Ishikawa (cell line): ENCODE data around the gene SLIT3.

ENCODE experiments used
- CREB1 ChIP-seq: IDR thresholded peaks from 2 replicates; pipeline ENCODE4 v1.6.1; 2012; ENCODE audit warnings: low read depth
- EGR1 ChIP-seq: IDR thresholded peaks from 2 replicates; pipeline ENCODE4 v1.6.1; 2012
- EP300 ChIP-seq: IDR thresholded peaks from 2 replicates; pipeline ENCODE4 v1.6.1; 2012; ENCODE audit warnings: borderline replicate concordance
- RAD21 ChIP-seq: IDR thresholded peaks from 2 replicates; pipeline ENCODE4 v1.6.1; 2012; ENCODE audit warnings: low read depth
- TAF1 ChIP-seq: IDR thresholded peaks from 2 replicates; pipeline ENCODE4 v1.6.1; 2012; ENCODE audit warnings: low read depth, mild to moderate bottlenecking
- TCF12 ChIP-seq: IDR thresholded peaks from 2 replicates; pipeline ENCODE4 v1.6.1; 2012; ENCODE audit warnings: low read depth
- TEAD4 ChIP-seq: IDR thresholded peaks from 2 replicates; pipeline ENCODE4 v1.6.1; 2012
- YY1 ChIP-seq: IDR thresholded peaks from 2 replicates; pipeline ENCODE4 v1.6.1; 2012; ENCODE audit warnings: low read depth
- TF ChIP-seq, protein P1 (sequence below): IDR thresholded peaks from 2 replicates; pipeline ENCODE4 v1.6.1; 2012; ENCODE audit warnings: low read depth, mild to moderate bottlenecking

DNA sequence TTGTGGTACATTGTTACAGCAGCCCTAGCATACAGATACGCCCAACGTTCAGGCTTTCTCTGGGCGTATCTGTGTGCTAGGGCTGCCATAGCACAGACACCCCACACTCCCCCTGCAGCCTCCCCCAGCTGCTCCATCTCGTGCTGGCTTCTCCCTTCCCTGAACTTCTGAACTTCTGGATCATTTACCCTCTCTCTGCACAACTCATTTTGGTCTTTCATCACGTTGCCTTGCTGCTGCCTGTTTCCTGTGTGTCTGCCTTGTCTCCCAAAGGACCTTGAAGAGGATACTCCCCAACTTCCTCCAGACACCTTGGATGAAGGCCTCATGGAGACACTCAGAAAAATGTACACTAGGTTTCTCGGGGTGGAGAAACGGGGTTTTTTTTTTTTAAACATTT lies 37.3 kb downstream of the SLIT3 start:
- TF ChIP-seq EP300: no peak
- no peak for TF ChIP-seq EGR1
- TF ChIP-seq, protein P1, sequence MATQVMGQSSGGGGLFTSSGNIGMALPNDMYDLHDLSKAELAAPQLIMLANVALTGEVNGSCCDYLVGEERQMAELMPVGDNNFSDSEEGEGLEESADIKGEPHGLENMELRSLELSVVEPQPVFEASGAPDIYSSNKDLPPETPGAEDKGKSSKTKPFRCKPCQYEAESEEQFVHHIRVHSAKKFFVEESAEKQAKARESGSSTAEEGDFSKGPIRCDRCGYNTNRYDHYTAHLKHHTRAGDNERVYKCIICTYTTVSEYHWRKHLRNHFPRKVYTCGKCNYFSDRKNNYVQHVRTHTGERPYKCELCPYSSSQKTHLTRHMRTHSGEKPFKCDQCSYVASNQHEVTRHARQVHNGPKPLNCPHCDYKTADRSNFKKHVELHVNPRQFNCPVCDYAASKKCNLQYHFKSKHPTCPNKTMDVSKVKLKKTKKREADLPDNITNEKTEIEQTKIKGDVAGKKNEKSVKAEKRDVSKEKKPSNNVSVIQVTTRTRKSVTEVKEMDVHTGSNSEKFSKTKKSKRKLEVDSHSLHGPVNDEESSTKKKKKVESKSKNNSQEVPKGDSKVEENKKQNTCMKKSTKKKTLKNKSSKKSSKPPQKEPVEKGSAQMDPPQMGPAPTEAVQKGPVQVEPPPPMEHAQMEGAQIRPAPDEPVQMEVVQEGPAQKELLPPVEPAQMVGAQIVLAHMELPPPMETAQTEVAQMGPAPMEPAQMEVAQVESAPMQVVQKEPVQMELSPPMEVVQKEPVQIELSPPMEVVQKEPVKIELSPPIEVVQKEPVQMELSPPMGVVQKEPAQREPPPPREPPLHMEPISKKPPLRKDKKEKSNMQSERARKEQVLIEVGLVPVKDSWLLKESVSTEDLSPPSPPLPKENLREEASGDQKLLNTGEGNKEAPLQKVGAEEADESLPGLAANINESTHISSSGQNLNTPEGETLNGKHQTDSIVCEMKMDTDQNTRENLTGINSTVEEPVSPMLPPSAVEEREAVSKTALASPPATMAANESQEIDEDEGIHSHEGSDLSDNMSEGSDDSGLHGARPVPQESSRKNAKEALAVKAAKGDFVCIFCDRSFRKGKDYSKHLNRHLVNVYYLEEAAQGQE: no peak
- TF ChIP-seq TEAD4: no peak
- no peak for TF ChIP-seq TAF1
- TF ChIP-seq YY1: no peak
- no peak for TF ChIP-seq RAD21
- TF ChIP-seq CREB1: no peak
- no peak for TF ChIP-seq TCF12
